ENCODE measurements around the gene RPS25.
"Not testable (repeated sequence)": the region's sequence is repeated elsewhere in the genome, so short reads cannot be mapped to it uniquely, and the experiment has no call there.

The RPS25 gene

DNA sequence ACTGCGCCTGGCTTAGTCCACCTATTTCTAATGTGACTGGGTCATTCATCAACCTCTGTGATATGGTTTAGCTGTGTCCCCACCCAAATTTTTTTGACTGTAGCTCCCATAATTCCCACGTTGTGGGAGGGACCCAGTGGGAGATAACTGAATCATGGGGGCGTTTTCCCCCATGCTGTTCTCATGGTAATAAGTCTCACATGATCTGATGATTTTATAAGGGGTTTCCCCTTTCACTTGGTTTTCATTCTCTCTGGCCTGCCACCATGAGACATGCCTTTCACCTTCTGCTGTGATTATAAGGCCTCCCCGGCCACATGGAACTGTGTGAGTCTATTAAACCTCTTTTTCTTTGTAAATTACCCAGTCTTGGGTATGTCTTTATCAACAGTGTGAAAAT is 11.5 kb downstream of the RPS25 start:
- no peaks in the 10 kb centered on the region for H3K9me3 ChIP-seq (ENCODE audit: insufficient read depth, low read depth, low read length)
- H3K36me3 ChIP-seq (ENCODE audit: insufficient read depth, low read depth, low read length), result peaks cover 84% of the 10 kb centered on the region
- no peak overlapping the region for H3K4me3 ChIP-seq (ENCODE audit: low read length)
- no peaks in the 10 kb centered on the region for H3K27me3 ChIP-seq (ENCODE audit: insufficient read depth, low read length)
- H3K9ac ChIP-seq (ENCODE audit: low read depth, low read length), result no peak overlapping the region
- H3K27ac ChIP-seq (ENCODE audit: low read length), result no peak overlapping the region
- H3K4me1 ChIP-seq (ENCODE audit: insufficient read depth, low read length), result no peaks in the 10 kb centered on the region

DNA sequence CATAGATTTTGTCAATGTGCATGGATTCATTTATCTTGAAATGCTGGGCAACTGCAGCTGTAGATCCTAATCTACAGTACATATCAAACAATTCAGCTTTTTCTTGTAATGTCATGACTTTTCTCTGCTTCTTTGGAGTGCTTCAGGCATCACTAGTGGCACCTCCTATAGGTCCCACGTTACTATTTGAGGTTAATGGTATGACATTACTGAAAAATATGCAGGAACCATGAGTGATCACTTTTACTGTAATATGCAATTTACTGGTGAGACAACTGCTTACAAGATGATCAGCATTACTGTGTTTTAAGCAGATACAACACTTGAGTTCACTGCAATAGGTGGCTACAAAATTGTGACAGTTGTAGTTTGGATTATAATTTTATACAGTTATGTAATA is 17.2 kb downstream of the RPS25 start:
- H3K27me3 ChIP-seq (ENCODE audit: insufficient read depth, low read length), result no peaks in the 10 kb centered on the region
- no peaks in the 10 kb centered on the region for H3K9me3 ChIP-seq (ENCODE audit: insufficient read depth, low read depth, low read length)
- H3K4me3 ChIP-seq (ENCODE audit: low read length), result no peak overlapping the region
- peaks cover 64% of the 10 kb centered on the region for H3K36me3 ChIP-seq (ENCODE audit: insufficient read depth, low read depth, low read length)
- no peak overlapping the region for H3K9ac ChIP-seq (ENCODE audit: low read depth, low read length)
- H3K4me1 ChIP-seq (ENCODE audit: insufficient read depth, low read length), result peaks cover 8% of the 10 kb centered on the region
- no peak overlapping the region for H3K27ac ChIP-seq (ENCODE audit: low read length)

DNA sequence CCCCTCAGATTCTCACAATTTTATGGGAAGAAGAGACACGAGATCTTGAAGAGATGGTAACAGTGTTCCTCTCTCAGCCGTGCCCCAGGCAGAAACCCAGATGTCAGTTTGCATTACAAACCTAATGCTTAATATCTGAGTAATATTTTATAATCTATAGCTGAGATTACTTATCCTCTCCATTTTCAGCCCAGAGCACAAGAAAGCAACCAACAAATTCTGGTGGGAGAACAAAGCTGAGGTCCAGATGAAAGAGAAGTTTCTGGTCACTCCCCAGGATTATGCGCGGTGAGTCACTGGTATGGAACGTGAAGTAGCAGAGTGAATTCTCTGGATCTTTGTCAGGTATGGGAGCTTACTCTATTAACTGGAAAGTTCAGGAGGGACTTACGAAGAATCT is 19.3 kb downstream of the RPS25 start:
- Histone ChIP-seq H3K4me3 (ENCODE audit: low read length) (peak overlapping the region; percentile 96), H3K27me3 (ENCODE audit: insufficient read depth, low read length) (no peaks in the 10 kb centered on the region), H3K27ac (ENCODE audit: low read length) (peak overlapping the region; percentile 59), H3K9ac (ENCODE audit: low read depth, low read length) (peak overlapping the region; percentile 95), H3K4me1 (ENCODE audit: insufficient read depth, low read length) (peaks cover 8% of the 10 kb centered on the region), H3K36me3 (ENCODE audit: insufficient read depth, low read depth, low read length) (peaks cover 48% of the 10 kb centered on the region), H3K9me3 (ENCODE audit: insufficient read depth, low read depth, low read length) (no peaks in the 10 kb centered on the region)

DNA sequence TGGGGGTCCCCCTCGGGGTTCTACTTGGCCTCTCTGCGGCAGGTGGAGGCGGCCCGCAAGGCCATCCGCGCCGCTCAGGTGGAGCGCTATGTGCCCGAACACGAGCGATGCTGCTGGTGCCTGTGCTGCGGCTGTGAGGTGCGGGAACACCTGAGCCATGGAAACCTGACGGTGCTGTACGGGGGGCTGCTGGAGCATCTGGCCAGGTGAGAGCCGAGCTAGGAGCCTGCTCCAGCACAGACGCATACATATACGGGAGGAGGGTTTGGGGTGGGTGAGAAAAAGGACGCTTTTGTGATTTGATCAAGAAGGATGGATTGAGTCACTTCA is 19.8 kb downstream of the RPS25 start:
- Histone ChIP-seq H3K4me1 (ENCODE audit: insufficient read depth, low read length) (peaks cover 8% of the 10 kb centered on the region), H3K27me3 (ENCODE audit: insufficient read depth, low read length) (no peaks in the 10 kb centered on the region), H3K9ac (ENCODE audit: low read depth, low read length) (peak overlapping the region; percentile 95), H3K4me3 (ENCODE audit: low read length) (peak overlapping the region; percentile 96), H3K27ac (ENCODE audit: low read length) (peak overlapping the region; percentile 59), H3K36me3 (ENCODE audit: insufficient read depth, low read depth, low read length) (peaks cover 45% of the 10 kb centered on the region), H3K9me3 (ENCODE audit: insufficient read depth, low read depth, low read length) (no peaks in the 10 kb centered on the region)

DNA sequence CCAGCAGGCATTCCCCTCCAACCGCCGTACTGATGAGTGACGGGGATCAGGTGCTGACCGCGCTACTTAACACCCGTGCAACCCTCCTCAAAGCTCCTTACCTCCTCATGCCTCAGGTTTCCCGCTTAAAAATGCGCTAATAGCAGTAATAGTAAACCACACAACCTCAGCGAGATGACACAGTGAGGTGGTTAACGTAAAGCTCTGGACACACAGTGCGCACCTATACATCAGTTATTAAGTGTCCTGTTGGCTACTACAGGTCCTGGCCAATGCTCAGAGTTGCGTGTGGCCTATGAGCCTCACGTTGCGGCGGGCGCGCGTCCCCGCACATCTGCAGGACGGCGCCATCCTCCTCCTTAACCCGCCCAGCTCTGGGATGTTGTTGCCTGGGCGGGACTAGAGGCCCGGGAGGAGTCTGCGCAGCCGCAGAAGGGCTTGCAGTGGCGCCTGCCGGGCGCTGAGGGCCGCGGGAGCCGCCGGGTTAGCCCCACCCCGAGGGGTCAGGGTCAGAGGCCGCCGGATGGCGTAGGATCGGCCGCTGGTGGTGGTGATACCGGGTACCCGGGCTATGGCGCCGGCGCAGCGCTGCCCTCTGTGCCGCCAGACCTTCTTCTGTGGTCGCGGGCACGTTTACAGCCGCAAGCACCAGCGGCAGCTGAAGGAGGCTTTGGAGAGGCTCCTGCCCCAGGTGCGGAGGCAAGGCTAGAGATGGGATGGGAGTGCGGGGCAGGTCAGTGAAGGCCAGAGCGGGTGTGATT is 20.3 kb downstream of the RPS25 start, which contains the start of gene CENATAC:
TSS of gene CENATAC (plus strand) at position 512 of the 761 bp plus-strand sequence. CDS start at position 572, 60 bp downstream.
- Histone ChIP-seq H3K36me3 (ENCODE audit: insufficient read depth, low read depth, low read length) (peaks cover 39% of the 10 kb centered on the region), H3K9ac (ENCODE audit: low read depth, low read length) (peak within 1 kb of the TSS; percentile 95), H3K27me3 (ENCODE audit: insufficient read depth, low read length) (no peaks in the 10 kb centered on the region), H3K27ac (ENCODE audit: low read length) (peak within 1 kb of the TSS; percentile 84), H3K9me3 (ENCODE audit: insufficient read depth, low read depth, low read length) (no peaks in the 10 kb centered on the region), H3K4me3 (ENCODE audit: low read length) (peak within 1 kb of the TSS; percentile 96), H3K4me1 (ENCODE audit: insufficient read depth, low read length) (peaks cover 8% of the 10 kb centered on the region)

DNA sequence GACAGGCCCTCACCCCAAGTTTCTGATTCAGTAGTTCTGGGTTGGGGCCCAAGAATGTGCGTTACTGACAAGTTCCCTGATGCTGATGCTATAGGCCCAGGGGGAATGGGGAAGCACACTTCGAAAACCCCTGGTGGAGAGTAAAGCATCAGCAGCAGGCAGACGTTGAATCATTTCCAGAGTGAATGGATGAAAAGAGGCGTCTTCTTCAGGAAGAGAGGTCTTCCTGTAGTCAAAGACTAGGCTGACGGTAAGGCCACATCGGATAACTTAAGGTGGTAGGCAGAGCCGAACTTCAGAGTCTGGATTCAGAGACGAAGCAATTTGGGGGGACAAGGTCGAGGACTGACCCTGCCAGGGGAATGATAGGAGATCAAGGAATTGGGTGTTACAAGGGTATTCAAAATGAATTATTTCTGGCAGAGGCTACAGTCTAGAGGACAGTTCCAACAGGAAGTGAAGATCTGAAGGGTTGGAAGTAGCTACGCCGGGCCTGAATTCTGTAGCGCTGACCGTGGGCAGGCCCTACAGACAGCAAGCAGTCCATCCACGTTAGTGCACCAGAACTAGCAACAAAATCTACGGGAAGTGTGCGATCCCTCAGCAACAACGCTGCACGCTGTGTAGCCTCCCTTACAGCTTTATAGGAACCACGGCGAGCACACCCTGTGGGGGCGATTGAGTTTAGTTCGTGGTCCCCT is 21.1 kb downstream of the RPS25 start:
- Histone ChIP-seq H3K9ac (ENCODE audit: low read depth, low read length) (peak overlapping the region; percentile 95), H3K27ac (ENCODE audit: low read length) (peak overlapping the region; percentile 84), H3K9me3 (ENCODE audit: insufficient read depth, low read depth, low read length) (no peaks in the 10 kb centered on the region)

DNA sequence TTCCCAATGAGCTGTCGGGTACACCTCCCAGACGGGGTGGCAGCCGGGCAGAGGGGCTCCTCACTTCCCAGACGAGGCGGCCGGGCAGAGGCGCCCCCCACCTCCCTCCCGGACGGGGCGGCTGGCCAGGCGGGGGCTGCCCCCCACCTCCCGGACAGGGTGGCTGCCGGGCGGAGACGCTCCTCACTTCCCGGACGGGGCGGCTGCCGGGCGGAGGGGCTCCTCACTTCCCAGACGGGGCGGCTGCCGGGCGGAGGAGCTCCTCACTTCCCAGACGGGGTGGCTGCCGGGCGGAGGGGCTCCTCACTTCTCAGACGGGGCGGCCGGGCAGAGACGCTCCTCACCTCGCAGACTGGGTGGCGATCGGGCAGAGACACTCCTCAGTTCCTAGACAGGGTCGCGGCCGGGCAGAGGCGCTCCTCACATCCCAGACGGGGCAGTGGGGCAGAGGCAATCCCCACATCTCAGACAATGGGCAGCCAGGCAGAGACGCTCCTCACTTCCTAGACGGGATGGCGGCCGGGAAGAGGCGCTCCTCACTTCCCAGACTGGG is 26.6 kb downstream of the RPS25 start:
- not testable (repeated sequence) for H3K9me3 ChIP-seq (ENCODE audit: insufficient read depth, low read depth, low read length); H3K4me1 ChIP-seq (ENCODE audit: insufficient read depth, low read length); H3K27me3 ChIP-seq (ENCODE audit: insufficient read depth, low read length); H3K36me3 ChIP-seq (ENCODE audit: insufficient read depth, low read depth, low read length); H3K27ac ChIP-seq (ENCODE audit: low read length); H3K9ac ChIP-seq (ENCODE audit: low read depth, low read length); H3K4me3 ChIP-seq (ENCODE audit: low read length)

More for the DNA sequence above, 21.1 kb downstream of the RPS25 start:
- peaks cover 8% of the 10 kb centered on the region for H3K4me1 ChIP-seq (ENCODE audit: insufficient read depth, low read length)
- H3K4me3 ChIP-seq (ENCODE audit: low read length), result peak overlapping the region; percentile 96
- peaks cover 32% of the 10 kb centered on the region for H3K36me3 ChIP-seq (ENCODE audit: insufficient read depth, low read depth, low read length)
- H3K27me3 ChIP-seq (ENCODE audit: insufficient read depth, low read length), result no peaks in the 10 kb centered on the region

DNA sequence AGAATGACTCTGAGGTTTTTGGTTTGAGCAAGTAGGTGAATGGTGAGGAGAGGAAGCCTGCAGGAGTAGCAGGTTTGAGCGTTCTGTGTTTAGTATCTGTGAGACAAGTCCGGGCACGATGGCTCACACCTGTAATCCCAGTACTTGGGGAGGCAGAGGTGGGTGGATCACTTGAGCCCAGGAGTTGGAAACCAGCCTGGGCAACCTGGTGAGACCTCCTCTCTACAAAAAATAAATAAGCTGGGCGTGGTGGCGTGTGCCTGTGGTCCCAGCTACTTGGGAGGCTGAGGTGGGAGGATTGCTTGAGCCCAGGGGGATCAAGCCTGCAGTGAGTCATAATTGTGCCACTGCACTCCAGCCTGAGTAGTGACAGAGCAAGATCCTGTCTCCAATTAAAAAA is 29.9 kb downstream of the RPS25 start:
- H3K27ac ChIP-seq (ENCODE audit: low read length), result no peak overlapping the region
- no peaks in the 10 kb centered on the region for H3K36me3 ChIP-seq (ENCODE audit: insufficient read depth, low read depth, low read length)
- H3K4me1 ChIP-seq (ENCODE audit: insufficient read depth, low read length), result no peaks in the 10 kb centered on the region
- no peak overlapping the region for H3K9ac ChIP-seq (ENCODE audit: low read depth, low read length)
- no peak overlapping the region for H3K4me3 ChIP-seq (ENCODE audit: low read length)
- no peaks in the 10 kb centered on the region for H3K9me3 ChIP-seq (ENCODE audit: insufficient read depth, low read depth, low read length)
- H3K27me3 ChIP-seq (ENCODE audit: insufficient read depth, low read length), result no peaks in the 10 kb centered on the region

DNA sequence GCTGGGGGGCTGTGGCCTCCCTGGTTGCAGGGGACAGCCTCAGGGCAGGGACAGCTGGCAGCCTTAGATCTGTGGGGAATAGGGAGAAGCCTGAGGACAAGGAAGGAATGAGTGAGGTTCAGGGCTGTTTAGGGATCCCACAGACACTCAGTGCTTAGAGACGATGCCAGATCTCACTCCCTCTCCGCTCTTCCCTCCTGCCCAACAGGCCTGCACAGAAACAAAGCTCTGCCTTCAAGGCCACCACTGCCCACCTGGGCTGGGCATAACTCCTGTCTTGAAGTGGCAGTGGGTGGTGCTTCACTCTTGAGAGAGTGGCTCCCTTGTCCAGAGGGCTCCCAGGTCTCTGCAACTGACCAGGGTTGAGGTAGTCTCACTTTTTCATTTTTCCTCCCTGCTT is 33.3 kb downstream of the RPS25 start:
- no peaks in the 10 kb centered on the region for H3K36me3 ChIP-seq (ENCODE audit: insufficient read depth, low read depth, low read length)
- H3K27me3 ChIP-seq (ENCODE audit: insufficient read depth, low read length), result peaks cover 15% of the 10 kb centered on the region
- H3K4me3 ChIP-seq (ENCODE audit: low read length), result no peak overlapping the region
- H3K9ac ChIP-seq (ENCODE audit: low read depth, low read length), result no peak overlapping the region
- no peaks in the 10 kb centered on the region for H3K9me3 ChIP-seq (ENCODE audit: insufficient read depth, low read depth, low read length)
- H3K27ac ChIP-seq (ENCODE audit: low read length), result no peak overlapping the region
- H3K4me1 ChIP-seq (ENCODE audit: insufficient read depth, low read length), result peaks cover 3% of the 10 kb centered on the region; the same call in 1 of the 2 replicates

DNA sequence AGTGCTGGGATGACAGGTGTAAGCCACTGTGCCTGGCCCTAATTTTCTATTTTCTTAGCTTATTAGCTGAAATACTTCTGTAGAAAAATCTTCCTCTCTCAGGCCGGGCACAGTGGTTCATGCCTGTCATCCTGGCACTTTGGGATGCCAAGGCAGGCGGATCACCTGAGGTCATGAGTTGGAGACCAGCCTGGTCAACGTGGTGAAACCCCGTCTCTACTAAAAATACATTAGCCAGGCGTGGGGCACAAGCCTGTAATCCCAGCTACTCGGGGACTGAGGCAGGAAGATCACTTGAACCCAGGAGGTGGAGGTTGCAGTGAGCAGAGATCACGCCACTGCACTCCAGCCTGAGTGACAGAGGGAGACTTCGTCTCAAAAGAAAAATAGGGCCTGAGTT is 33.8 kb downstream of the RPS25 start:
- not testable (repeated sequence) for H3K27ac ChIP-seq (ENCODE audit: low read length); H3K9ac ChIP-seq (ENCODE audit: low read depth, low read length); H3K9me3 ChIP-seq (ENCODE audit: insufficient read depth, low read depth, low read length); H3K36me3 ChIP-seq (ENCODE audit: insufficient read depth, low read depth, low read length); H3K4me3 ChIP-seq (ENCODE audit: low read length); H3K4me1 ChIP-seq (ENCODE audit: insufficient read depth, low read length)
- peaks cover 18% of the 10 kb centered on the region for H3K27me3 ChIP-seq (ENCODE audit: insufficient read depth, low read length)

DNA sequence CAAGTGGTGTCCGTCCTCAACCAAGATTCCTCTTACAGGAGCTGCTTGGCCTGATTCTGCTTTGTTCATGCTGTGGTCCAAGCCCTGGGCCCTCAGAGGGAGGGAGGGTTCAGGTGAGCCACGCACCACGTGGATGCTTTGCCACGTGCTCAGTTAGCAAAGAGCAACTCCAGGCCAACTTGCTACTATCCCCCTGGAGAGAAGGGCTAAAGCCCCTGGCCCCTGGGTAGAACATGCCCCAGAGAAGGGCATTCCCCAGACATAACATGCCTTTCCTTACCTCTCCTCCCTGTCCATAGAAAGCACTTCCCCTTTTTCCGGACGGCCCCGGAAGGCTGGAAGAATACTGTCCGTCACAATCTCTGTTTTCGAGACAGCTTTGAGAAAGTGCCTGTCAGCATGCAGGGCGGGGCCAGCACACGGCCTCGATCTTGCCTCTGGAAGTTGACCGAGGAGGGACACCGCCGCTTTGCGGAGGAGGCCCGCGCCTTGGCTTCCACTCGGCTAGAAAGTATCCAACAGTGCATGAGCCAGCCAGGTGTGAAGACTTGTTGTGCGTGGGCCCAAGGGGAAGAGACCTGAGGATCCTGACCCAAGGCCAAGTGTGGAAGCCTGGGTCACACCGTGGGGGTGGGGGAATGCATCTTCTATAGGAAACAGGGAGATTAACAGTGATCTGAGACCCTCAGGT is 37.8 kb downstream of the RPS25 start:
- H3K4me3 ChIP-seq (ENCODE audit: low read length), result 0 out of 2 replicates have a peak overlapping the region, but pooled peaks have one; percentile 12
- peak overlapping the region; percentile 16; the same call in 1 of the 2 replicates for H3K9ac ChIP-seq (ENCODE audit: low read depth, low read length)
- H3K9me3 ChIP-seq (ENCODE audit: insufficient read depth, low read depth, low read length), result no peaks in the 10 kb centered on the region
- H3K27me3 ChIP-seq (ENCODE audit: insufficient read depth, low read length), result peaks cover 18% of the 10 kb centered on the region
- peaks cover 7% of the 10 kb centered on the region; the same call in 1 of the 2 replicates for H3K4me1 ChIP-seq (ENCODE audit: insufficient read depth, low read length)
- H3K36me3 ChIP-seq (ENCODE audit: insufficient read depth, low read depth, low read length), result no peaks in the 10 kb centered on the region
- H3K27ac ChIP-seq (ENCODE audit: low read length), result no peak overlapping the region

Data from iPS-20b (cell line).